ENCODE results near the gene VSTM2B. TPM values are rescaled to one million over a fixed set of nuclear protein-coding genes. Genes with fewer than 3 reads are reported as not detected.

Gene VSTM2B
- total RNA-seq, 1 experiment from 2014 or later = not detected

- Histone ChIP-seq H3K9me3 (peaks cover 9% of the 10 kb centered on the region), H3K4me3 (ENCODE audit: low read depth, low read length) (no peak overlapping the region), H3K4me1 (no peaks in the 10 kb centered on the region), H3K27me3 (replicated peaks; ENCODE audit: control insufficient read depth, insufficient read depth, low read length) (no peaks in the 10 kb centered on the region), H3K36me3 (ENCODE audit: control insufficient read depth, insufficient read depth, low read length) (no peaks in the 10 kb centered on the region)
- intact Hi-C loops (cut with micrococcal nuclease; ENCODE audit: unreplicated experiment) = no loop called here
- TF ChIP-seq CTCF (IDR thresholded peaks at IDR 0.05; ENCODE audit: insufficient read depth in 1 of 2, low read depth in 1 of 2, low read length in 1 of 2, severe bottlenecking in 1 of 2, unreplicated experiment in 1 of 2) = no peak
- H3K27ac Mint-ChIP-seq (ENCODE audit: unreplicated experiment) = no peak overlapping the region
- H3K4me1 Mint-ChIP-seq (ENCODE audit: low read depth, unreplicated experiment) = no peaks in the 10 kb centered on the region
- peaks cover 2% of the 10 kb centered on the region for H3K27me3 Mint-ChIP-seq (ENCODE audit: insufficient read depth, unreplicated experiment)
- H3K9me3 Mint-ChIP-seq (ENCODE audit: unreplicated experiment) = peaks cover 4% of the 10 kb centered on the region
- no peak for DNase-seq
- H3K36me3 Mint-ChIP-seq (ENCODE audit: insufficient read depth, unreplicated experiment) = no peaks in the 10 kb centered on the region
- BruUV-seq (replicated peaks) = no TSS peak
- POLR2A ChIA-PET = no interaction called here
- CTCF ChIA-PET = no interaction called here
- H3K4me3 Mint-ChIP-seq (ENCODE audit: unreplicated experiment) = no peak overlapping the region
These were observed 37.8 kb downstream of the VSTM2B start for GRCh38 chr19:29563486-29564101.

- Mint-ChIP-seq H3K9me3 (ENCODE audit: unreplicated experiment) (no peaks in the 10 kb centered on the region), H3K36me3 (ENCODE audit: insufficient read depth, unreplicated experiment) (no peaks in the 10 kb centered on the region), H3K4me3 (ENCODE audit: unreplicated experiment) (no peak overlapping the region), H3K27me3 (ENCODE audit: insufficient read depth, unreplicated experiment) (peaks cover 2% of the 10 kb centered on the region), H3K4me1 (ENCODE audit: low read depth, unreplicated experiment) (no peaks in the 10 kb centered on the region), H3K27ac (ENCODE audit: unreplicated experiment) (no peak overlapping the region)
- Histone ChIP-seq H3K4me3 (ENCODE audit: low read depth, low read length) (no peak overlapping the region), H3K36me3 (ENCODE audit: control insufficient read depth, insufficient read depth, low read length) (no peaks in the 10 kb centered on the region), H3K27me3 (replicated peaks; ENCODE audit: control insufficient read depth, insufficient read depth, low read length) (no peaks in the 10 kb centered on the region), H3K9me3 (peaks cover 9% of the 10 kb centered on the region), H3K4me1 (no peaks in the 10 kb centered on the region)
- ChIA-PET CTCF (no interaction called here), POLR2A (no interaction called here)
- no peak for TF ChIP-seq CTCF (IDR thresholded peaks at IDR 0.05; ENCODE audit: insufficient read depth in 1 of 2, low read depth in 1 of 2, low read length in 1 of 2, severe bottlenecking in 1 of 2, unreplicated experiment in 1 of 2)
- BruUV-seq (replicated peaks) = no TSS peak
- intact Hi-C loops (cut with micrococcal nuclease; ENCODE audit: unreplicated experiment) = no loop called here
- DNase-seq = no peak
These were observed 38.8 kb downstream of the VSTM2B start for GRCh38 chr19:29564574-29565005.

- no peak overlapping the region for H3K27ac Mint-ChIP-seq (ENCODE audit: unreplicated experiment)
- no peaks in the 10 kb centered on the region for H3K9me3 Mint-ChIP-seq (ENCODE audit: unreplicated experiment)
- no peak overlapping the region for H3K4me3 Mint-ChIP-seq (ENCODE audit: unreplicated experiment)
- no TSS peak for BruUV-seq (replicated peaks)
- no peak for TF ChIP-seq CTCF (IDR thresholded peaks at IDR 0.05; ENCODE audit: insufficient read depth in 1 of 2, low read depth in 1 of 2, low read length in 1 of 2, severe bottlenecking in 1 of 2, unreplicated experiment in 1 of 2)
- Histone ChIP-seq H3K27me3 (replicated peaks; ENCODE audit: control insufficient read depth, insufficient read depth, low read length) (no peaks in the 10 kb centered on the region), H3K36me3 (ENCODE audit: control insufficient read depth, insufficient read depth, low read length) (no peaks in the 10 kb centered on the region), H3K4me3 (ENCODE audit: low read depth, low read length) (no peak overlapping the region), H3K9me3 (peaks cover 3% of the 10 kb centered on the region), H3K4me1 (no peaks in the 10 kb centered on the region)
- ChIA-PET CTCF (no interaction called here), POLR2A (no interaction called here)
- peaks cover 2% of the 10 kb centered on the region for H3K27me3 Mint-ChIP-seq (ENCODE audit: insufficient read depth, unreplicated experiment)
- H3K4me1 Mint-ChIP-seq (ENCODE audit: low read depth, unreplicated experiment) = no peaks in the 10 kb centered on the region
- no peaks in the 10 kb centered on the region for H3K36me3 Mint-ChIP-seq (ENCODE audit: insufficient read depth, unreplicated experiment)
- DNase-seq = no peak
- intact Hi-C loops (cut with micrococcal nuclease; ENCODE audit: unreplicated experiment) = no loop called here
These were observed 39.4 kb downstream of the VSTM2B start for GRCh38 chr19:29565171-29565570.

All from Caco-2 (cell line).